OCI-LY7 (cell line): ENCODE data around the gene E2F2. TPM values are rescaled to one million over a fixed set of nuclear protein-coding genes. Genes with fewer than 3 reads are reported as not detected.

Experiments
- BruUV-seq: library from RNA; stranded (reverse); fragments of 400-500 nt; replicated peaks from 2 replicates; lab custom pipeline; 2021; lab: Mats Ljungman, UMichigan
- CTCF ChIA-PET: fragments of 300-600 bp; sonication (Branson Sonifier 250); formaldehyde crosslinking; loops from one replicate; lab custom pipeline; 2022; ENCODE audit warnings: antibody characterized with exemption; ENCODE audit not compliant: unreplicated experiment; lab: Charles Lee
- POLR2A ChIA-PET: fragments of 300-600 bp; sonication (Branson Sonifier 250); formaldehyde crosslinking; loops from one replicate; lab custom pipeline; 2022; ENCODE audit warnings: antibody characterized with exemption; lab: Charles Lee
- DNase-seq: peaks from one replicate; pipeline ENCODE4 v3.0.0-alpha.2; 2015; ENCODE audit warnings: low spot score
- H2AFZ ChIP-seq: fragments of 200-600 bp; sonication (generic), shearing (Covaris generic); 2 replicates; pipeline ENCODE4 v1.6.1; 2014; ENCODE audit warnings: mild to moderate bottlenecking, antibody characterized with exemption, low read length, moderate library complexity
- H3K27ac ChIP-seq: fragments of 200-600 bp; sonication (generic); 2 replicates; pipeline ENCODE4 v1.5.1; 2014; ENCODE audit warnings: mixed run types, low read depth, mild to moderate bottlenecking, moderate library complexity, low read length, inconsistent platforms; ENCODE audit not compliant: poor library complexity, severe bottlenecking
- H3K36me3 ChIP-seq: fragments of 200-600 bp; sonication (generic); 2 replicates; pipeline ENCODE4 v1.6.1; 2014; ENCODE audit warnings: mild to moderate bottlenecking, antibody characterized with exemption, low read length, moderate library complexity, mixed read lengths; ENCODE audit not compliant: insufficient read depth
- H3K4me1 ChIP-seq: fragments of 200-600 bp; sonication (generic); 2 replicates; pipeline ENCODE4 v1.5.1; 2014; ENCODE audit warnings: mild to moderate bottlenecking, low read length; ENCODE audit not compliant: insufficient read depth, poor library complexity, severe bottlenecking
- H3K4me2 ChIP-seq: fragments of 200-600 bp; sonication (generic); 2 replicates; pipeline ENCODE4 v1.6.1; 2014; ENCODE audit warnings: mild to moderate bottlenecking, low read length
- H3K4me3 ChIP-seq: fragments of 200-600 bp; sonication (generic); 2 replicates; pipeline ENCODE4 v1.5.1; 2014; ENCODE audit warnings: mild to moderate bottlenecking, low read depth, low read length; ENCODE audit not compliant: poor library complexity, severe bottlenecking
- H3K79me2 ChIP-seq: fragments of 200-600 bp; sonication (generic); 2 replicates; pipeline ENCODE4 v1.6.1; 2016; ENCODE audit warnings: low read depth, mild to moderate bottlenecking, low read length, moderate library complexity, mixed read lengths; ENCODE audit not compliant: insufficient read depth
- H3K9me2 ChIP-seq: fragments of 200-600 bp; sonication (generic); 2 replicates; pipeline ENCODE4 v1.6.1; 2016; ENCODE audit warnings: mild to moderate bottlenecking, low read length, mixed read lengths; ENCODE audit not compliant: insufficient read depth
- H3K9me3 ChIP-seq: fragments of 200-600 bp; sonication (generic); 2 replicates; pipeline ENCODE4 v1.6.1; 2014; ENCODE audit warnings: mild to moderate bottlenecking, mixed run types, low read length, mixed read lengths
- H4K20me1 ChIP-seq: fragments of 200-600 bp; sonication (generic); 2 replicates; pipeline ENCODE4 v1.6.1; 2014; ENCODE audit warnings: mild to moderate bottlenecking, antibody characterized with exemption, low read length, moderate library complexity, mixed read lengths; ENCODE audit not compliant: insufficient read depth
- EZH2phosphoT487 ChIP-seq: fragments of 200-600 bp; sonication (generic); IDR thresholded peaks from 2 replicates; pipeline ENCODE4 v1.6.1; 2018; ENCODE audit warnings: low read depth, borderline replicate concordance, mild to moderate bottlenecking, mixed run types, antibody characterized with exemption, low read length, moderate library complexity, mixed read lengths
- intact Hi-C: fragments of 100-400 bp; cut with micrococcal nuclease; formaldehyde crosslinking; loops from one replicate; pipeline ENCODE4 v1.10.0; 2022; ENCODE audit not compliant: unreplicated experiment
- total RNA-seq, 2 experiments: library from RNA; depleted of rRNA in 1 of 2; stranded (reverse); fragments of >200 nt in 1 of 2; shearing (Covaris generic) in 1 of 2; gene quantifications; 2 replicates each; pipeline ENCODE4 v1.2.3, GENCODE V29; 2014 to 2022
- TF ChIP-seq, protein P1 (sequence below): fragments of 200-600 bp; sonication (generic); conservative IDR thresholded peaks from 2 replicates; pipeline ENCODE4 v1.5.1; 2014; ENCODE audit warnings: mild to moderate bottlenecking, antibody characterized with exemption, low read length, moderate library complexity, mixed read lengths

The E2F2 gene
- total RNA-seq, 2 experiments from 2014 or later = 203 to 212 TPM

DNA sequence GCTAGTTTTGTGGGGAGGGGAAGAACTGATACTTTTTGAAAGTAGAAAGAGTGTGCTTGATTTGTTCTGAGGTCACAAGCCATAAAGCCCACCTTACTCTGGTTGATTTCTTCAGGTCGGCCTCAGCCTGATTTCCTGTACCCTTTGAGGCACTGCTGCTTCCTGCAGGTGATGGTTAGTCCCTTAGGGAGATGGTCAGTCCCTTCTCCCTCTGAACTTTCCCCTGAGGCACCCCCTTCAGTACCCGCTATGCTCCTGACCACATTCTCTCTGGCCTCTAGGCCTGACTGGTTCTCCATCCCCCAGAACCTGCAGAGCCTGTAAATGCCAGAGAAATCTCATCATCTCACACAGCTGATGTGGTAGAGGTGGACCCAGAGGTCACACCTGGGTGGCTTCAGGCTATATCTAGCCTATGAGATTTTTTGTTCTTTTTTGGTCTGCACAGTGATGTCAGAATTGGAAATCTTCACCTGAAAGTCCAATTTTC, 43.3 kb upstream of the E2F2 start:
- no peaks in the 10 kb centered on the region for H3K9me3 ChIP-seq
- peaks cover 94% of the 10 kb centered on the region for H3K4me1 ChIP-seq
- H3K79me2 ChIP-seq = peaks cover 35% of the 10 kb centered on the region; the same call in 1 of the 2 replicates
- CTCF ChIA-PET = interaction anchor here (1.0 to 3.2 kb wide), 3 partner anchors 20 to 47 kb away, joined by 4 to 8 read pairs (median 4); no protein-coding TSS in a partner anchor
- no peaks in the 10 kb centered on the region for H4K20me1 ChIP-seq
- BruUV-seq = no TSS peak
- TF ChIP-seq EZH2phosphoT487 = no peak
- TF ChIP-seq, protein P1, sequence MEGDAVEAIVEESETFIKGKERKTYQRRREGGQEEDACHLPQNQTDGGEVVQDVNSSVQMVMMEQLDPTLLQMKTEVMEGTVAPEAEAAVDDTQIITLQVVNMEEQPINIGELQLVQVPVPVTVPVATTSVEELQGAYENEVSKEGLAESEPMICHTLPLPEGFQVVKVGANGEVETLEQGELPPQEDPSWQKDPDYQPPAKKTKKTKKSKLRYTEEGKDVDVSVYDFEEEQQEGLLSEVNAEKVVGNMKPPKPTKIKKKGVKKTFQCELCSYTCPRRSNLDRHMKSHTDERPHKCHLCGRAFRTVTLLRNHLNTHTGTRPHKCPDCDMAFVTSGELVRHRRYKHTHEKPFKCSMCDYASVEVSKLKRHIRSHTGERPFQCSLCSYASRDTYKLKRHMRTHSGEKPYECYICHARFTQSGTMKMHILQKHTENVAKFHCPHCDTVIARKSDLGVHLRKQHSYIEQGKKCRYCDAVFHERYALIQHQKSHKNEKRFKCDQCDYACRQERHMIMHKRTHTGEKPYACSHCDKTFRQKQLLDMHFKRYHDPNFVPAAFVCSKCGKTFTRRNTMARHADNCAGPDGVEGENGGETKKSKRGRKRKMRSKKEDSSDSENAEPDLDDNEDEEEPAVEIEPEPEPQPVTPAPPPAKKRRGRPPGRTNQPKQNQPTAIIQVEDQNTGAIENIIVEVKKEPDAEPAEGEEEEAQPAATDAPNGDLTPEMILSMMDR = no peak
- intact Hi-C loops = loop anchor here (1.0 kb wide), 3 partner anchors 17 to 38 kb away; no protein-coding TSS in a partner anchor
- H3K4me3 ChIP-seq = peak overlapping the region; percentile 69
- no peaks in the 10 kb centered on the region for H3K36me3 ChIP-seq
- peak; percentile 89 for DNase-seq
- peak overlapping the region; percentile 97 for H3K27ac ChIP-seq
- POLR2A ChIA-PET = interaction anchor here (0.6 to 12.3 kb wide), 14 partner anchors 10 to 77 kb away, joined by 3 to 261 read pairs (median 6); partner anchors contain the start of gene ID3
- H2AFZ ChIP-seq = no peak overlapping the region
- H3K4me2 ChIP-seq = peak overlapping the region; percentile 95
- H3K9me2 ChIP-seq = no peaks in the 10 kb centered on the region

DNA sequence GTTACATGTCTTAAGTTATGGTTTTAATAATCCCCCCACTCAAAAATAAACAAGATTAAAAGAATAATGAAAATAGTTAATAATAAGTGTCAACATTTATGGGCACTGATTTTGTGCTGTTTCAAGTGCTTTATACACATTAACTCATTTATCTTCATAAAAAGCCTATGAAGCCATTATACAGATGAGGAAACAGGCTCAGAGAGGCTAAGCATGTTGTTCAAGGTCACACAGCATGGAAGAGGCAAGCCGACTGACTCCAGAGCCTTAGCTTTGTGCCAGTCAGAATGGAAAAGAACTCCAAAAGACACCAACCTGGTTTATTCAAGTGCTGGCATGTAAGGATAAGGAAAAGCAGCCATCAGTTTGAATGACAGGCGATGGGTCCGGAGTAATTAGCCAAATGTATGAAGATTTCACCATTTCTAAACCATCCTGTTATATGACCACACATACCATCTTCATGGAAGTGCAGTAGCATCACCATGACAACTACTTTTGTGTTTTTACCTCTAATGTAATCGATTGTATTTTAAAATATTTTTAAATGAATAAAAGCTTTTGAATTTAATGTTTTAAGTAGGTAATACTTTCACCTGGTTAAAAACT, 42.6 kb upstream of the E2F2 start:
- DNase-seq = no peak
- CTCF ChIA-PET = interaction anchor here (1.6 to 3.2 kb wide), 2 partner anchors 47 to 61 kb away, joined by 4 to 8 read pairs; no protein-coding TSS in a partner anchor
- Histone ChIP-seq H3K36me3 (no peaks in the 10 kb centered on the region), H3K4me1 (peaks cover 94% of the 10 kb centered on the region), H3K9me3 (no peaks in the 10 kb centered on the region), H4K20me1 (no peaks in the 10 kb centered on the region), H3K4me3 (peak overlapping the region; percentile 69), H2AFZ (no peak overlapping the region), H3K27ac (peak overlapping the region; percentile 97), H3K9me2 (no peaks in the 10 kb centered on the region), H3K79me2 (peaks cover 32% of the 10 kb centered on the region; the same call in 1 of the 2 replicates), H3K4me2 (peak overlapping the region; percentile 95)
- POLR2A ChIA-PET = interaction anchor here (0.6 to 12.3 kb wide), 14 partner anchors 15 to 77 kb away, joined by 3 to 261 read pairs (median 4); partner anchors contain the start of gene ID3
- TSS peak; percentile 40 for BruUV-seq
- TF ChIP-seq, protein P1 = no peak
- no peak for TF ChIP-seq EZH2phosphoT487
- intact Hi-C loops = loop anchor here (1.0 kb wide), 3 partner anchors 16 to 39 kb away; no protein-coding TSS in a partner anchor
